GM12891 (cell line): ENCODE data around the gene MSI2.

Source experiments
- PAX5 ChIP-seq: IDR thresholded peaks from 2 replicates; pipeline ENCODE4 v1.6.1; 2011; ENCODE audit warnings: low read length, moderate library complexity, mild to moderate bottlenecking; ENCODE audit not compliant: insufficient read depth, severe bottlenecking
- POLR2A ChIP-seq: IDR thresholded peaks from 2 replicates; pipeline ENCODE4 v1.6.1; 2011; ENCODE audit warnings: low read depth, low read length, control low read depth
- POLR2AphosphoS5 ChIP-seq: IDR thresholded peaks from 2 replicates; pipeline ENCODE4 v1.6.1; 2011; ENCODE audit warnings: low read depth, low read length, control low read depth
- POU2F2 ChIP-seq: IDR thresholded peaks from 2 replicates; pipeline ENCODE4 v1.6.1; 2011; ENCODE audit warnings: low read depth, mild to moderate bottlenecking, control low read depth, low read length, moderate library complexity
- SPI1 ChIP-seq: IDR thresholded peaks from 2 replicates; pipeline ENCODE4 v1.6.1; 2011; ENCODE audit warnings: low read depth, low read length, control low read depth
- TAF1 ChIP-seq: IDR thresholded peaks from 2 replicates; pipeline ENCODE4 v1.6.1; 2011; ENCODE audit warnings: low read depth, low read length, control low read depth

DNA sequence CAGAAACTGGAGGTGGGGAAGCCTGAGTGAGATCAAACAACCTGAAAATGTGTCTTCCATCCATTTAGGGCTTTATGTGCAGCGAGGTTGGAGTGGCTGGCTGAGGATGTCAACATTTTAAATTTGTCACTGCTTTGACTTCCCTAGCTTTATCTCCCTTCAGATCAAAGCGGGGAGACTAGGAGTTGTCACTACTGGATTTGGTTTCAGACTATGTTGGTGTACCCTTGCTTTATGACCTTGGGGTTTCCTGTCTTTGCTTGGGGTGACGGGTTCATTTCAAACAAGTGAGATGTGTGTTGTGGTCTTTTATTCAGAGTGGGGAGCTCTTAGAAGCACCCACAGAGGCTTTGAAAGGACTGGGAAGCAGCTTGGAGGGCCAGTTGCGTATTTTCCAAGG lies 25.6 kb downstream of the MSI2 start:
- TF ChIP-seq POLR2A = no peak
- no peak for TF ChIP-seq POLR2AphosphoS5
- no peak for TF ChIP-seq TAF1
- no peak for TF ChIP-seq SPI1
- TF ChIP-seq PAX5 = no peak
- no peak for TF ChIP-seq POU2F2
